Measurements from ENCODE around the gene FUNDC1.

The FUNDC1 gene

DNA sequence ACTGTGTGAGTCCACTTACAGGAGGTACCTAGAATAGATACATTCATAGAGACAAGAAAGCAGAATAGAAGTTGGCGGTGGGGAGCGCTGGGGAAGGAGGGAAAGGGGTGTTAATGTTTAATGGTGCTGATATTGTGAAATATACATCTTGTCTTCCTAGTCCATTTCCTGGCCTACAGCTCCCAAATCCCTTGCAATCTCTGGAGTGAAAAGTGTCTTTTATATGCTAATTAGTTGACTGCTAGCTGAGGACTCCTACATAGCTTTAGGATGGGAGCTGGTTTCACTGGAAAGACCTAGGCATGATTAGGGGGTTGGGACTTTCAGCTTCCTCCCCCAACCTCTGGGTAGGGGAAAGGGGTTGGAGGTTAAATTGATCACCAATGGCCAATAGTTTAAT lies 36.0 kb downstream of the FUNDC1 start:
- Mint-ChIP-seq H3K4me1 (peaks cover 0 to 2% of the 10 kb centered on the region in 2 donors), H3K36me3 (no peaks in the 10 kb centered on the region), H3K9me3 (no peaks in the 10 kb centered on the region), H3K27me3 (peaks cover 0 to 4% of the 10 kb centered on the region in 2 donors), H3K4me3 (no peak overlapping the region), H3K27ac (no peak overlapping the region)
- DNase-seq (no peak), ATAC-seq (replicated peaks) (no peak)

DNA sequence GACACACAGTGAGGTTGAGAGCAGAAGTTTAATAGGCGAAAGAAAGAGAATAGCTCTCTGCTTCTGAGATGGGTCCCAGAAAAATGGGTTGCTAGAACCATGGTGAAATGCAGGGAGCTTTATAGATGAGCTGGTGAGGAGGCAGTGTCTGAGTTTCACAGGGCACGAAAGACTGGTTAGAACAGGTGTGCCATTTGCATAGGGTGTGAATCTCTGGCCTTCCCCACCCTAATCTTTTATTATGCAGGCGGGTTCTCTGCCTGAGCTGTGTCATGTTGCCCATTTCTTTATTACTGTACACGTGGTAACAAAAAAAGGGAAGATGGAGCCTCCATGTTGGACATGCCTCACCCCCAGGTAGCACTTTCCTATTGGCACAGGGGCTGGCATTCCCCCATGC lies 39.1 kb downstream of the FUNDC1 start:
- no peak for ATAC-seq (replicated peaks)
- H3K4me1 Mint-ChIP-seq = peaks cover 0 to 2% of the 10 kb centered on the region in 2 donors

DNA sequence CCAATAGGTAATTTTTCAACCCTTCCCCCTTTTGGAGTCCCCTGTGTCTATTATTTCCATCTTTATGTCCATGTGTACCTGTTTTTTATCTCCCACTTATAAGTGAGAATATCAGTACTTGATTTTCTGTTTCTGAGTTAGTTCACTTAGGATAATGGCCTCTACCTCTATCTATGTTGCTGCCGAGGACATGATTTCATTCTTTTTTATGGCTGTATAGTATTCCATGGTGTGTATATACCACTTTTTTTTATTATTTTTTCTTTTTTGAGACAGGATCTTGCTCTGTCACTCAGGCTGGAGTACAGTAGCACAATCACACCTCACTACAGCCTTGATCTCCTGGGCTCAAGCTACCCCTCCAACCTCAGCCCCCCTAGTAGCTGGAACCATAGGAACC lies 47.6 kb downstream of the FUNDC1 start:
- Mint-ChIP-seq H3K4me3 (no peak overlapping the region), H3K9me3 (no peaks in the 10 kb centered on the region), H3K27ac (no peak overlapping the region), H3K27me3 (peaks cover 0 to 3% of the 10 kb centered on the region in 2 donors), H3K4me1 (no peaks in the 10 kb centered on the region), H3K36me3 (peaks cover 0 to 2% of the 10 kb centered on the region in 2 donors)
- DNase-seq (no peak), ATAC-seq (replicated peaks) (no peak)

More for the DNA sequence above, 39.1 kb downstream of the FUNDC1 start:
- no peak for DNase-seq
- H3K27ac Mint-ChIP-seq = no peak overlapping the region
- H3K36me3 Mint-ChIP-seq = no peaks in the 10 kb centered on the region
- no peak overlapping the region for H3K4me3 Mint-ChIP-seq
- H3K27me3 Mint-ChIP-seq = no peaks in the 10 kb centered on the region
- H3K9me3 Mint-ChIP-seq = no peaks in the 10 kb centered on the region

DNA sequence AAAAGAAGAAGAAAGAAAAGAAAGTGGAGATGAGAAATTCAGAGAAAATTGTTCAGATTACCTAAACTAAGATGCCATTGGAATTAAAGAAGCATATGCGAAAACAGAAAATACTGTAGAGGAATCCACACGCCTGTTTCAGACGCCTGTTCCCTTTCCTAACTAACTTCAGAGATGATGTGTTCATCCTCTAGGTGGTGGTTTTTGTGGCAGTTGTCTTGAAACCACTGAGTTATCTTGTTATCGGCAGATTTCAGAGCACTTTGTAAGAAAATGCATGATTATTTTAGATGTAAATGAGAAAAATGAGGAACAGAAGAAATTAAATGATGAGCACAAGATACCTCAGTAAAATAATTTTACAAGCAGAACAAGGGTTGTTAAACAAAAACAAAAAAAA lies 48.3 kb downstream of the FUNDC1 start:
- ATAC-seq (replicated peaks) = no peak
- no peak for DNase-seq
- Mint-ChIP-seq H3K36me3 (peaks cover 0 to 2% of the 10 kb centered on the region in 2 donors), H3K27ac (no peak overlapping the region), H3K9me3 (no peaks in the 10 kb centered on the region), H3K27me3 (peaks cover 0 to 3% of the 10 kb centered on the region in 2 donors), H3K4me3 (no peak overlapping the region), H3K4me1 (no peaks in the 10 kb centered on the region)

DNA sequence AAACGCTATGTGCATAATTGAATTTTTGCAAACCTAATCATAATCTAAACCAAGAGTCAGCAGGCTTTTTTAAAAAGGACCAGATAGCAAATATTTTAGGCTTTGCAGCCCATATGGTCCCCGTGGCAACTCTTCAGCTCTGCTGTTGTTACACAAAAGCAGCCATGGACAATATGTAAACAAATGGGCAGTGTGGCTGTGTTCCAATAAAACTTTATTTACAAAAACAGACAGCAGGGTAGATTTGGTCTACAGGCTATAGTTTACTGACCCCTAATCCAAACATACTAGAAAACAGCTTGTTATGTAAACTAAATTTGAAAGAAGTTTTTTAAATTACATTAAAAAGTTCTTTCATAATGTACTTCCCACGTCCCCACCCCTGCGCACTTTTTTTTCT lies 53.1 kb downstream of the FUNDC1 start:
- Mint-ChIP-seq H3K4me1 (no peaks in the 10 kb centered on the region), H3K36me3 (peaks cover 0 to 2% of the 10 kb centered on the region in 2 donors), H3K4me3 (no peak overlapping the region), H3K27ac (no peak overlapping the region), H3K27me3 (peaks cover 0 to 32% of the 10 kb centered on the region in 2 donors), H3K9me3 (peaks cover 0 to 4% of the 10 kb centered on the region in 2 donors)
- DNase-seq = no peak
- no peak for ATAC-seq (replicated peaks)

DNA sequence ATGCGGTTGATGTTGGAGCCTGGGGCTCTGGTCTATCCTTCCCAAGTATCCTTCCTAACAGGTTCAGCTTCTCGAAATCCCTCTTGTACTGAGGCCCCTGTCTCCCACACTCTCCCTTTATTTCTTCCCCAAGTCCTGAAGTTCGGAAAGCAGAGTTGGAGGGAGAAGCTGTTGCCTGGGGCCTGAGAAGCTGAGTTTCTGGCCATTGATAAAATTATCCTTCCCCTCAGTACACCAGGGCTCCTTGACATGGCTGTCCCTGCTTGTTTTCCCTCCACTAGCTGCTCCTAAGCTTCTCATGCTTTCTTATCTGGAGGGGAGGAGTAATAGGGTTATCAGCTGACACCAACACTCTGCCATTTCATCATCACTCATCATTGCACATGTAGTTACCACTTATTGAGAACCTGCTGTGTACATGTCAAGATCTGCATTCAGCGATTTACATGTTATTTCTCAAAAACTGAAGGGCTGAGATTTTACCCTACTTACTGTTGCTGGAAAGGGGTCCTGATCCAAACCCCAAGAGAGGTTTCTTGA lies 58.0 kb downstream of the FUNDC1 start:
- peaks cover 0 to 40% of the 10 kb centered on the region in 2 donors for H3K27me3 Mint-ChIP-seq
- no peaks in the 10 kb centered on the region for H3K36me3 Mint-ChIP-seq
- no peak overlapping the region for H3K27ac Mint-ChIP-seq
- H3K9me3 Mint-ChIP-seq = peaks cover 0 to 4% of the 10 kb centered on the region in 2 donors
- DNase-seq (no peak), ATAC-seq (replicated peaks) (no peak)
- no peaks in the 10 kb centered on the region for H3K4me1 Mint-ChIP-seq
- no peak overlapping the region for H3K4me3 Mint-ChIP-seq

DNA sequence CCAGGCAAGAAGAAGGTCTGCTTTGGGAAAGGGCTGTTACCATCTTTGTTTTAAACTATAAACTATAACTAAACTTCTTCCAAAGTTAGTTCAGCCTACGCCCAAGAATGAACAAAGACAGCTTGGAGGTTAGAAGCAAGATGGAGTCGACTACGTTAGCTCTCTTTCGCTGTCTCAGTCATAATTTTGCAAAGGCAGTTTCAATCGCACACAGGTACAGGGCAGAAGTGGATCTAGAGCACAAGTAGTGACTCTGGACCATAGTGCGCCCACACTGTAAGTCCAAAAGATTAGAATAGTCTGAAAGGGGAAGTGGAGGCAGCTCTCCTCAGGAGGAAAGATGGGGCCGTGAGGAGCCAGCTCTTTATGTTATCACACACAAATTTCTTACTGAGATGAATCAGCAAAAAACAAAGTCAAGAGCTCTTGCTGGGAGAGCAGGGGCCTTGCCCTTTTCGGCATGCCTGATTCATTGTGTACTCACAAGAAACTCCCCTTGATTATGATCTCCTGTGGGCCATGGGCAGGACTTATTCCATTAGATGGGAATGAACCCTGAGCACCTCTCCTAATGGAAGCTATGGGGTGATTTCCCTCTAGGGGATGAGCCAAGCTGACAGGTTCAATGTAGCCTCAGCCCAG lies 58.6 kb downstream of the FUNDC1 start:
- Mint-ChIP-seq H3K27me3 (peaks cover 0 to 40% of the 10 kb centered on the region in 2 donors), H3K9me3 (peaks cover 0 to 4% of the 10 kb centered on the region in 2 donors), H3K4me3 (no peak overlapping the region), H3K36me3 (no peaks in the 10 kb centered on the region), H3K27ac (no peak overlapping the region), H3K4me1 (no peaks in the 10 kb centered on the region)
- DNase-seq (no peak), ATAC-seq (replicated peaks) (no peak)

DNA sequence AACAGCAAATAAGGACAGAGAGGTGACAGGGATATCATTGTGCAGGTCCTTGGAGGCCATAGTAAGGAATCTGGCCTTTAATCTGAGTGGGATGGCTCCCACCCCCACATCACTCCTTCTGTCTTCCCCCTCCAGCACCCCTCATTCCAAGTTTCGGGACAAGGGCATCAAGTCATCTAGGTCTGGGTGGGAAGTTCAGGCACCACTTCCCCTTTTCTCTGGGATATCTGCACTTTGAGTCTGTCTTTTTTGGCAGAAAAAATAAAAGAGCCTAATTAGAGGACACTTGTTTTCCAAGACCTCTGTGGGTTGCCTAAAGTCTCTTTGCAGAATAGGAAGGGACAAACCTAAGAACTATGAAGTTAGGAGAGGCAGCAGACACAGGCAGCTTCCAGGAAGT lies 60.1 kb downstream of the FUNDC1 start:
- no peak overlapping the region for H3K27ac Mint-ChIP-seq
- ATAC-seq (replicated peaks) = no peak
- H3K4me3 Mint-ChIP-seq = no peak overlapping the region
- H3K36me3 Mint-ChIP-seq = no peaks in the 10 kb centered on the region
- no peaks in the 10 kb centered on the region for H3K4me1 Mint-ChIP-seq
- no peak for DNase-seq
- peaks cover 0 to 30% of the 10 kb centered on the region in 2 donors for H3K27me3 Mint-ChIP-seq
- peaks cover 0 to 2% of the 10 kb centered on the region in 2 donors for H3K9me3 Mint-ChIP-seq

DNA sequence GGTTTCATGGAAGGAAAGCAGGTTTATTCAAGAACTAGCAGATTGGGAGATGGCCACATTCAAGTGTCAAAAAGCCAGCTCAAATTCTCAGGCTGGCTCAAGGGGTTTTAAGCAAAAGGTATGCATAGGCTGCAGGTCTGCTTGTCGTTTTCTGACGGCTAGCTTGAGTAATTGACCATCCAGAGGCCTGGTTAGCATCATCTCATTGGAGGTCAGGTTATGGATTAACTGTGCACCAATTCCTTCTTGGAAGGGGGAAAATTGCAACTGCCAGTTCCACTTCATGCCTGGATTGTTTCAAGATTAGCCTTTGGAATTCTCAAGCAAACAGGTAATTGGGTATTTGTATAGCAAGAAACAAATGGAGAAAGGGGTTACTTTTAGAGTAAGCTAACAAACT lies 62.1 kb downstream of the FUNDC1 start:
- DNase-seq (no peak), ATAC-seq (replicated peaks) (no peak)
- peaks cover 0 to 21% of the 10 kb centered on the region in 2 donors for H3K27me3 Mint-ChIP-seq
- no peaks in the 10 kb centered on the region for H3K9me3 Mint-ChIP-seq
- no peak overlapping the region for H3K4me3 Mint-ChIP-seq
- no peaks in the 10 kb centered on the region for H3K36me3 Mint-ChIP-seq
- H3K4me1 Mint-ChIP-seq = no peaks in the 10 kb centered on the region
- no peak overlapping the region for H3K27ac Mint-ChIP-seq

DNA sequence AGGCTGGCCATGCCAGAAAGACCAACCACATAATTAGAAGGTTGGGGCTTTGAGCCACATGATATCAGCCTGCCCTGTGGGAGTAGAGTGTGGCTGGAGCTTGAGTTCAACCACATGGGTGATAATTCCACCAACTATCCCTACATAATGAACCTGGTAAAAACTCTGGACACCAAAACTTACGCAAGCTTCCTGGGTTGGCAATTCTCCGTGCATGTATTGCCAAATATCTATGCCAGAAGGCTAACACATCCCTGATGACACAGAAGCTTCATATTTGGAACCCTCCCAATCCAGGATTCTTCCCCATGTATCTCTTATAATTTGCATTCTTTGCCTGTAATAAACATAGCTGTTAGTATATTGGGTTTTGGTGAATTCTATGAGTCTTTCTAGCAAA lies 68.2 kb downstream of the FUNDC1 start:
- Mint-ChIP-seq H3K4me1 (no peaks in the 10 kb centered on the region), H3K4me3 (no peak overlapping the region), H3K27ac (no peak overlapping the region), H3K27me3 (peaks cover 0 to 7% of the 10 kb centered on the region in 2 donors), H3K36me3 (no peaks in the 10 kb centered on the region), H3K9me3 (peaks cover 0 to 1% of the 10 kb centered on the region in 2 donors)
- no peak for DNase-seq
- no peak for ATAC-seq (replicated peaks)
